SH-SY5Y (cell line): ENCODE results near the gene MEOX1.

Source experiments
- GATA2 ChIP-seq: IDR thresholded peaks from 2 replicates; pipeline ENCODE4 v1.6.1; 2011; ENCODE audit warnings: mild to moderate bottlenecking, low read depth, low read length
- GATA3 ChIP-seq: IDR thresholded peaks from 2 replicates; pipeline ENCODE4 v1.6.1; 2011; ENCODE audit warnings: low read depth, mild to moderate bottlenecking, low read length, moderate library complexity

MEOX1 gene

DNA sequence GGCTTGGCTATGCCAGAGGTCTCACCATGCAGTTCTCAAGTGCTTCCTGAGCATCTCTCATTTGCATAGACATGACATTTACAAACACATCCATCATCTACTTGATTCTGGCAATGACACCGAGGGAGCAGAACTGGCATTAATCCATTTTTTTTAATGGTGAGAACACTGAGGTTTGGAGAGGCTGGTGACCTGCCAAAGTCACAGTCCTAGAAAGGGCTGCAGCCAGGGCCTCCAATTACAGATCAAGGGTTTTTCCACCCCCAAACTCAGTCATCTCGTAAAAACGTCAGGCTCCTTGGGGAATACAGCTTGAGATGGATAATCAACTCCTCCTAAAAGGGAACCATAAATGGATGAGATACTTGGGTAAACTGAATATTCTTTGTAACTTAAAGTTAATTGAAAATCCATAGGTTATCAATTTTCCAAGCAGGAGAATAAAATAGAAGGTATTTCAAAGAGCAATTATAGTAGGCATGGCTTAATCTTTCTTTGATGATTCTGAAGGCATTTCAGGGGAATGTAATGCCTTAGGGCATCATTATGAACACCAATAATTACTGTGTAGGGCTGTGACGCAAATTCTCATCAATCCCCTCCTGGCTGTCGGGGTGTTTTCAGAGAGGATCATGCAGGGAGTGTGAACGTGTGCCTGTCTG lies 9.4 kb upstream of the MEOX1 start:
- TF ChIP-seq GATA3 (no peak), GATA2 (no peak)

DNA sequence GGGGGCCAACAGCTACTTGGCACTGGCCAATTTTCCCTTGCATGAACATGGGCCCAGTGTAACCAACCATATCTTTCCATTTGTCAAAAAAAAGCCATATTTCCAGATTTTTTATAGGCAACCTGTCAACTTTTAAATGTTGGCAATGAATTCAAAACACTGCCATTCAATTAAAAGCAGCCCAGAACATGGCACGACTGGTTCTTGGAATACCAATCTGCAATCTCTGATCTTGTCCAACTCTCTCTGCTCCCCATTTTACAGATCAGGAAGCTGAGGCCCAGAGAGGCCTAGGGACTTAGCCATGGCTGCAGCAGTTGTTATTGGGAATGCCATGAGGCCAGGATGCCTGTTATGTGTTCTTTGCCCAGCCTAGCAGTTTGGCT lies 8.9 kb upstream of the MEOX1 start:
- TF ChIP-seq GATA3 (no peak), GATA2 (no peak)

DNA sequence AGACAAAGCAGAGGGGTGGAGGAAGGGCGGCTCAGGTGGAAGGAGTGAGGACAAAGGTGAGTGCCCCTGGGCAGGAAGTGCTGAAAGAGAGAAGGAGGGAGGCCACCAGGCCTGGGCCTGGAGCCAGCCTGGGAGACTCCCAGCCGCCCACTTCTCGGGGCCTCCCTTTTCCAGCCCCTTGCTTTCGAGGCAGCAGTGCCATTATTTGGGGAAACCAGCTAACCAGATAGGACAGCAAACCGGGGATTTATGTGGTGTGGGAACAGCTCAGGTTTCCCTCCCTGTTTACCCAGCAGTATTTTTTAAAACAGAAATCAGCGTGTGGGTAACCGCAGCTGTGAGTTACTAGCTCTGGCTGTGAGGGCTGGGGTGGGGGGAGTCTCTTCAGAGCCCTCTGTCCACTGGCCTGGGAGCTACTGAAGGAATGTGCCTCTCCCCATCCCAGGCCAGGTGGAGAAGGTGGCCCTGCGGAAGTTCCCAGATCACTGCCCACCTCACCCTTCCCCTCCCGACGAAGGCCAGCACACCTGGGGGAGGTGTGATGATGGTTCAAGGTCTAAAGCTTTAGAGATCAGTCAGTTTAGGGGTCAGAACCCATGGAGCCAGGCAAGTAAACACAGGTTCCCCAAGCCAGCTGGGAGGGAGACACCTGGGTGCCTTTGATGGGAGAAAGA lies 8.4 kb upstream of the MEOX1 start:
- no peak for TF ChIP-seq GATA2
- TF ChIP-seq GATA3, result no peak

DNA sequence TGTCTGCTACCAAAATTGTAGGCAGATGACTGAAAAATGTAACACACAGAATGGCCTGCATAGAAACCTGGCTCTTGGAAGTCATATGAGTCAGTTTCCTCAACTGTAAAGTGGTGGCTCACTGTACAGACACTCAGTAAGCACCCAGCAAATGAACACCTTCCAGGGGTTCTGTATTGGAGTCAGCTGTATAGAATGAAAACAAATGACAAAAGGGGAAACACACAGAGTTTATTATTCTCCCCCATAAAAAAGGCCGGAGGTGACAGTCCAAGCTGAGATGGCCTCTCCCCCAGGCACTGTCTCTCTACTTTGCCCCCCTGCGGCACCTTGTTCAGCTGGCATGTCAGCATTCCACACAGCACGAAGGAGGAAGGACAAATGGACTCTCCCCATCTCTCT lies 6.2 kb upstream of the MEOX1 start:
- TF ChIP-seq GATA3 (no peak), GATA2 (no peak)

DNA sequence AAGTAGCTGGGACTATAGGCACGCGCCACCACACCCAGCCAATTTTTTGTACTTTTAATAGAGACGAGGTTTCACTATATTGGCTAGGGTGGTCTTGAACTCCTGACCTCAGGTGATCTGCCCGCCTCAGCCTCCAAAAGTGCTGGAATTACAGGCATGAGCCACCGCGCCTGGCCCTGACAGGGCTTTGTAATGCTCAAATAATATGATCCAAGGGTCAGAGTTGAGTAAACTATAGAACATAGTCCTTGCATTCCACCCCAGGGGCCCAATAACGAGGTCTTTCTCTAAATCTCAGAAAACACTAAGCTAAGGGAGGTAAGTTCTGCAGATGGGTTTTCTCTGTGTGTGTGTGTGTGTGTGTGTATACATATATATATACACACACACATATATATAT lies 5.8 kb upstream of the MEOX1 start:
- no peak for TF ChIP-seq GATA3
- no peak for TF ChIP-seq GATA2

DNA sequence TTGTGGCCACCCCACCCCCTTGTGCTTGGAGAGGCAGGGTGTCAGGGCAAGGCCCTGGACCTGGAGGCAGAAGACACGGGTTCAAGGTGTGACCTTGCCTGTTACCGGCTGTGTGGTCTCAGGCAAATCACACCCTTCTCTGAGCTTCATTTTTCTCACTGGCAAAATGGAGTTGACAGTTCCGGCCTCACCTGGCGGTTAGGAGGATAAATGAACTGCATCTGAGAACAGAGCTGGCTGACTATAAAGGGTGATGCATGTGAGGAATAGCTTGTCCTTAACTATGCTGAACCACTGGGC lies 4.2 kb upstream of the MEOX1 start:
- no peak for TF ChIP-seq GATA3

DNA sequence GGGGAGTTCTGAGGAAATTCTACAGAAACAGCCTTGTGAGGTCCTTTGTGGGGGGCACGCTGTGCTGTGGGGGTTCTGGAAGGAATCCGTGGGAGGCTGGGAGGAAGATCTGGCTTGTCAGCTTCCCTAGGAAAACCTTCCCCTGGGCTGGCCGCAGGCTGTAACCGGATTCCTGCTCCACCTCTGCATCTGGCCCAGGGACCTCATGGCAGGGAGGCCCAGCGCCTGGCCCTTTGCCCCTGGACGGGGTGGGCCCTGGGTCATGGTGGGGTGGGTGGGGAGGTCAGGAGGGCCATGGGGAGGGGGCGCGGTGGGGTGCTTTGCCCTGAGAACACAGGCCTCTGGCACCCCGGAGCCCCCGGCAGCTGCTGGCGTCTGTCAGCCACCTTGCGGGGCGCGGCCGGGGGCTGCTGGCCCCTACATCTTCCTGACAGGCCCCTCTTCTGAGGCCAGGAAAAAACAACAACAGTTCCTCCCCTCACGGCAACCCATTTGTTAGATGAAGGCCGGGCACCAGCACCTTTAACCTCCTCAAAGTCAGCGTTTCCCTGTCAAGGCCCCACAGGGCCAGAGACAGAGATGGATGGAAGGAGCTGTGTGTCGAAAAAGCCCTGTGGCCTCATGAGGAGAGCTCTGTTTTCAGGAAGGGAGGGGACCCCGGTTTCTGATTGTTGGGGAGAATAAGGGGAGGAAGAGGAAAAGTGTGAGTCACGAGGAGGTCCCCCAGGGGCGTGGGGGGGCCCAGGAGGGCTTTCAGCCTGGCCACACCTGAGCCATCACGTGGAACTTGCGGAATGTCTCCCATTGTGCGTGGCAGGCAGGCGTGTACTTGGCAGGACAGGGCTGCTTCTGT lies 3.6 kb upstream of the MEOX1 start:
- no peak for TF ChIP-seq GATA2
- TF ChIP-seq GATA3, result no peak

DNA sequence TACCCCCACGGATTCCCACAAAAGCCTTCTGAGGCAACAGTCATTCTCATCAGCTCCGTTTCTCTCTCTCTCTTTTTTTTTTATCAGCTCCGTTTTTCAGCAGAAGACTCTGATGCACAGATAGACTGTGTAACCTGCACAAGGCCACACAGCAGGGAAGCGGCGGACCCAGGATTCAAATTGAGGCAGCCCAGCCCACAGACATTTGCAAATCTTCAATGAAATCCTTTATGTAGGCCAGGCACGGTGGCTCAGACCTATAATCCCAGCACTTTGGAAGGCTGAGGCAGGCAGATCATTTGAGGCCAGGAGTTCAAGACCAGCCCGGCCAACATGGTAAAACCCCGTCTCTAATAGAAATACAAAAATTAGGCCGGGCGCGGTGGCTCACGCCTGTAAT lies 2.4 kb upstream of the MEOX1 start:
- TF ChIP-seq GATA3 (no peak), GATA2 (no peak)

DNA sequence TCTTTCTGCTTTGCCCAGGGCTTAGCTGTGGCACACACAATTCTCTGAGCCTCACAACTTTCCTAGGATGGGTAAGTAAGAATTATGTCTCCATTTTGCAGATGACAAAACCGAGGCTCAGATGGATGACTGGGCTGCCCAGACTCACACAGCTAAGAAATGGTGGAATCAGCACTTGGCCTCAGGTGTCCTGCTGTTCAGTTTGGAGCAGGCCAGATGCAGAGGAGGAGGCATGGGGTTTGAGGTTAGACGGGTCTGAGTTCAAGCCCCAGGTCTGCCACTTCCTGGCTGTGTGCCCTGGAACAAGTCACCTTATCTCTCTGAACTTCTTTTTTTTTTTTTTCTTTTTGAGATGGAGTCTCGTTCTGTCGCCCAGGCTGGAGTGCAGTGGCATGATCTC lies 1.7 kb upstream of the MEOX1 start:
- TF ChIP-seq GATA3, result no peak
- TF ChIP-seq GATA2, result no peak

DNA sequence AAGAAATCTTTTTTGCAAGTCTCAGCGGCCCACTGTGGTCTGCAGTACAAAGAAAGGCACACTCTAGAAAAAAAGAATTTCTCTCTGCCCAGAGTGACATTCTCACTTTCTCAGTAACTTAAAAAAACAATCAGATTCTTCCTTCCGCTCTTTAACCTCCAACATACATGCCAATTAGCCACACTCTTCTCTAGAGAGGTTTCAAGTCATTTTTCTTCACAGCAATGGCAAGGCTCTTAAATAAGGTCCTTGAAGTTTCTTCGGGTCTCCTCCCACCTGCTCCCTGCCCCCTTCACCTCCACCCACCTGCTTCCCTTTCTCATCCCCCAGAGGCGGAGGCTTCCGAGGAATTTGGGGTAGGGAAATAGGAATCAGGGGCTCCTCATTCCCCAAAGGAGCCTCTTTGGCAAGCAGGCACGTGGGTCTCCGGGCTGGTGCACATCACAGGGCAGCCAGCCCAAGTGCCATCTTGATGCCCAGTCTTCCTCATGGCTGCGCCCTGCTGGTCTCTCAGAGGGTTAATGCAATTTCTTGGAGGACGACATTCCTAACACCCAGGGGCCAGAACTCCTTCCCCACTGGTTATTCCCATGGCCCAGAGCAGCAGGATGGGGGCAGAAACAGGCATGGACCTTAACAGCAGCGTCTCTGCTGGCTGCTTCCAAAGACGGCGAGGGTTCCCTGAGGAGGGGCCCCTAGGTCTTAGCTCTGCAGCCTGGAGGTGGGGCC lies 855 bp upstream of the MEOX1 start:
- TF ChIP-seq GATA2, result no peak
- TF ChIP-seq GATA3, result no peak

DNA sequence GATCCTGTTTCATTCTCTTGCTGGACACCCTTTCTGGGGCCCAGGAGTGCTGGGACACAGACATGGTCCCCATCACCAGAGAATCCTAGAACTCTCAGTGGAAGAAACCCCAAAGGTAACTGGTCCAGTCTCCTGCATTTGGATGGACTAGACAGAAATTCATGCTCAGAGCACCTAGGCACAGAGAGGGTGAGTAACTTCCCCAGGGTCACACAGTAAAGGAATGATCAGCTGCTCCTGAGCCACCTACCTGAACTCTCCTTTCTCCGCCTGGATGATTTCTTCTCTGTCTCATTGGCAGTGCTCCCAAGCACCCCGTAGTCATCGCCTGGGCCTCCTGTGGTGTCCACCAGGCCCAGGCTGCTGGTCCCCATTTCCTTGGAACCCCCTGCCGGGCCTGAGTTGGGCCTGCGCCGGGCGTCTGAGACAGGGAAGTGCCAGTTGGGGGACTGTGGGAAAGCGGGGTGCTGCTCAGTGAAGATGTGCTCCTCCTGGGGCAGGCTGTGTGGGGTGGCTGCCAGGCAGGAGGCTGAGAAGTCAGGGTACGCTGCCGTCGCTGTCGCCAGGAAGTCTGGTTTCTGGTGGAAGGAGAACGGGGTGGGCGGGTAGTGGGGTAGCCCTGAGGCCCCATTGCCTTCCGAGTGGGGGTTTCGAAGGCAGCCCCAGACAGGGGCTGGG lies 767 bp downstream of the MEOX1 start:
- TF ChIP-seq GATA2 (no peak), GATA3 (no peak)

DNA sequence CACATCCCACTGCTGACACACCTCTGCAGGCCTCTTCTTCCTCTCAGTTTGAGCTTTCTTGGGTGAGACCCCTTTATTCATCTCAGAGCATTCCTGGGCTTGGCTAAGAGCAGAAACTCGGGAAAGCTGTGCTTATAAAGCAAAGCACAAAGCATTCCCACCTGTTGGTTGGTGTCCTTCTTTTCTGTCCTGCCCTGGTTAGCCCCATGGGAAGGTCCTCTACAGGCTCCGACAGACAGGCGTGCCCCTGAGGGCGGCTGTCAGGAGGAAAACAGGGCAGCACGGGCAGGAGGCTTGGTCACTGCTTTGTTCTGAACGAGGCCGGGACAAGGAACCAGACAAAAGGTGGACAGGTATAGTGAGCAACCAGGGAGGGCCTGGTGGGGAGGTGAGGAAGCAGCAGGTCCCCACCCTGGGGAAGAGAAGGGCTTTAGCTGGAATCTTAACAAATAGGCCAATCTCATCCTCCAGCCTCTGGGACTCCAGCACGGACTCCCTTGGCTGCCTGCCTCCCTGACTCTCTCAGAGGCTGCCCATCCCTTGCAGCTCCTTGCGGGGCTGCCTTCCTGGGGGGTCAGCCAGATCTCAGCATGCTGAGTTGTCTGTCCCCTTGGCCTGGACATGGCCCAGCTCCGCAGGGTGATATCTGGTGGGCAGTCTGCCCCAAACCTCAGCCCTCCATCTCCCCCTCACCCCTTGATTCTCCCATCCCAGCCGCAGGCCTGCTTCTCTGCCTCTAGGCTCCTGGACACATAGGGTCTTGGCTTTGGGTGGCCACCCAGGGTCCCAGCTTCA lies 1.7 kb downstream of the MEOX1 start:
- TF ChIP-seq GATA3 (no peak), GATA2 (no peak)

DNA sequence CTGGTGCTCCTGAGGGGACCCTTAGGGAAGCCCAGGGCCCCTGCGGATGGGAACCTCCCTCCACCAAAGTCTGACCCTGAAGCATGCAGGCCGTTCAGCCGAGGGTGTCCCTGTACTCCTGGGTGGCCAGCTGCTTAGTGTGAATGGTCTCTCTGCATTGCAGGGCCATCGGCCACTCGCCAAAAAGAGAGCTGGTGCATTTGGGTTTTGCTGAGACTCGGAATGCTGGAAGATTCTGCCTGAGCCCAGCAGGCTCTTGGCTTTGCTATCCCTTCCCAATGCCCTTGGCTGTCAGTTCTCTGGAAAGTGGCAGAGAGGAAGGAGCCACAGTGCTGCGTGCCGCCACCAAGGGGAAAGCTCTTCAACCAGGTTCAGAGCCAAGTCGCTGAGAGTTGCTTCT lies 2.8 kb downstream of the MEOX1 start:
- no peak for TF ChIP-seq GATA3
- TF ChIP-seq GATA2, result no peak

DNA sequence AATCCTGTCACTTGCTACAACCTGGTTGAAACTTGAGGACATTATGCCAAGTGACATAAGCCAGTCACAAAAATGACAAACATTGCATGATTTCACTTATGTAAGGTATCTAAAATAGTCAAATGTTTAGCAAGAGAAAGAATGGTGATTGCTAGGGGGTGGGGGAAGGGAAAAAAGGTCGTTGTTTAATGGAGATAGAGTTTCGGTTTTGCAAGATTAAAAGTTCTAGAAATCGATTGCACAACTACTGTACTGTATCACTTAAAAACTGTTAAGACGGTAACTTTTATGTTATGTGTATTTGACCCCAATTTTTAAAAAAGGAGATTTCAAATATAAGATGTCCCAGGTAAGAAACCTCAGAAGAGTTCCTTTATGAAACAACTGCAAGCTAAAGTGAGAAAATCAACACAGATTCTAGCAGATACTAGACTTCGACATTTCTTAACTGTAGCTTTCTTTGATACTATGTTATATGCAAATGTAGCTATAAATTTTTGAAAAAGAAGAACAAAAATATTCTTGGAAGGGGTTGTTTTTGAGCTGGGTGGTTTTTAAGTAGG lies 5.9 kb downstream of the MEOX1 start:
- TF ChIP-seq GATA2, result no peak
- TF ChIP-seq GATA3, result no peak
